ENCODE results near the gene TMEM126B.
"Not testable (repeated sequence)": the region's sequence is repeated elsewhere in the genome, so short reads cannot be mapped to it uniquely, and the experiment has no call there.

TMEM126B gene

DNA sequence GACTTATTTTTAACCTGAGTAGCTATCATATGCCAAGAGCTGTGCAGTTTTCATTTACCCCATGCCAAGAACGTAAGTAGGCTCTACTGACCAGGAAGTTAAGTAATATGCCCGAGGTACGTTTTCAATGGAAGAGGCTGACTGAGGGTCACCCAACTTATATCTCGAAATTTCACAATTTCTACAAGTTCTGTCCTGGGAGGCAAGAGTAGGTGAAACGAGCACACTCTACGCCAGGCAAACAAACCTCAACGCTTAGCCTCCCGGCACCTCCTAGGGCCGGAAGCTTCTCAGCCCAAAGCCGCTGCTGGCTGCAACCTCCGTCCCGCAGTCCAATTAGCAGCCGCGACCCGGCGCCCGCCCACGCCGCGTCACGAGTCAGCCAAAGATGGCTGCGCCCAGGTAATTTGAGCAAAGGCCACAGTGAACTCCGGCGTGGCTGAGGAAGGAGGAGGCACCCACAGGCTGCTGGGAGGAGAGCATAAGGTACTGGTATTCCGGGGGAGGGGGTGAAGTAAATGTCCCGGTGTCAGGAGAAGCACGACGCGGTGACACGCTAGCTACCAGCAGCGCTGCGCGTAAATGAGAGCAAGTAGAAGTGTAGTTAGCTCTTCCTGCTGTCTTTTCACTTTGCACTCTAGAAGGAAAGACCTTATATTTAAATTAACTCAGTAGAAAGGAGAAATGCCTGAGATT, 19.4 kb downstream of the TMEM126B start, which contains the start of gene TMEM126A:
TMEM126A (plus strand) TSS at position 364 of the 696 bp plus-strand sequence. CDS start 2,289 bp downstream, outside the sequence.
- Histone ChIP-seq H3K9ac (ENCODE audit: low read length in 2 of 2) (peak within 1 kb of the TSS; percentile 66 to 93), H3K4me1 (ENCODE audit: control insufficient read depth, insufficient read depth, low read length) (peaks cover 7% of the 10 kb centered on the region), H3K27ac (ENCODE audit: low read length) (peak within 1 kb of the TSS; percentile 76)

DNA sequence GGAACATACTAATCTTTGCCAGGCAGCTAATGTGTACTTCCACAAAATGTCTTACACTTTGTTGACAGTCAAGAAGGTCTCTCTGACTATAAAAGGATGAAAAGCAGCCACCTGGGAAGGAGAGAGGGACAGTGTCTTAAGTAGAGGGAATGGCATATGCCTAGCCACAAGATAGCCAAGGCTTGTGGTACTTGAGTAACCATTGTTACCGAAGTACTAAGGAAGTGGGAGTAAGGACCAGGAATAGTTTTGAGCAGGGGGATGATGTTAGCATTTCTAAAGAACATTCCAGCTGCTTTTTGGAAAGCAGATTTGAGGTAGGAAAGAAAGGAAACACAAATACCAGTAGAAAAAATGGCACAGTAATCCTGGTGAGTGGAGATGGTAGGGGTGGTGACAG, 22.7 kb downstream of the TMEM126B start:
- no peak overlapping the region for H3K4me3 ChIP-seq (ENCODE audit: low read length in 2 of 2)
- no peak overlapping the region for H3K27ac ChIP-seq (ENCODE audit: low read length)
- H3K27me3 ChIP-seq (ENCODE audit: control insufficient read depth in 1 of 2, insufficient read depth in 2 of 2, low read length in 2 of 2), result no peaks in the 10 kb centered on the region
- H3K36me3 ChIP-seq (ENCODE audit: control insufficient read depth in 2 of 2, insufficient read depth in 2 of 2, low read length in 2 of 2), result peaks cover 3% of the 10 kb centered on the region in 2 donors
- no peak overlapping the region for H3K9ac ChIP-seq (ENCODE audit: low read length in 2 of 2)
- peaks cover 7% of the 10 kb centered on the region for H3K4me1 ChIP-seq (ENCODE audit: control insufficient read depth, insufficient read depth, low read length)
- H3K9me3 ChIP-seq (ENCODE audit: control insufficient read depth in 2 of 2, low read length in 2 of 2), result no peaks in the 10 kb centered on the region

More for the DNA sequence above, 19.4 kb downstream of the TMEM126B start, which contains the start of gene TMEM126A:
- Histone ChIP-seq H3K27me3 (ENCODE audit: control insufficient read depth in 1 of 2, insufficient read depth in 2 of 2, low read length in 2 of 2) (no peaks in the 10 kb centered on the region), H3K9me3 (ENCODE audit: control insufficient read depth in 2 of 2, low read length in 2 of 2) (no peaks in the 10 kb centered on the region), H3K36me3 (ENCODE audit: control insufficient read depth in 2 of 2, insufficient read depth in 2 of 2, low read length in 2 of 2) (no peaks in the 10 kb centered on the region), H3K4me3 (ENCODE audit: low read length in 2 of 2) (peak within 1 kb of the TSS; percentile 88 to 92)

DNA sequence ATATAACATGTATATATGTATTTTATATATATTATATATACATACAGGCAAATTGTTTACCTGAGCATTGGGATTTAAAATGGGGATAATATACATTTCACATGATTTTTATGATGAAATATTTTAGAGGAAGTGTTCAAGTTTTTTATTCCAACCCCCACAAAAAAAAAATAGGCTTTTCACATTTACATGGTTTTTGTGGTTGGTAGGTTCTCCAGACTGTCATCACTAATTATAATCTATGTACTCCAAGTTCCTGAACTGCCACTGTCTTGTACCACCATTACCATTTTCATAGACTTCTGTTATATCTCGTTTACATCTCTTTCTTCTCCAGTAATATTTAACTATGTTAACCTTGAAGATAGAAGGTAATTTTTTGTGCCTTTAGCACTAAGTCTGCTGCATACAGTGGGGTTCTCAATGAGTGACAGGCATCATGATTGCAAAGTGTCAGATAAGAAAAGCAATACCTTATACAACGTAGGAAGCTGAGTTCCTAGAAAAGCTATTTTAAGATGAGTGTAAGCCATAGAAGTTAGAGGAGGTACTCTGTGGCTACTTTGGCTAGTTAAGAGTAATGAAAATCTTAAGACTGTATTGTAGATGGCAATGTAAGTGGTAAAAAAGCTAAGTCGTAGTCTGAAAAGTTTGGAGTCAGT, 24.5 kb downstream of the TMEM126B start:
- no peaks in the 10 kb centered on the region for H3K27me3 ChIP-seq (ENCODE audit: control insufficient read depth in 1 of 2, insufficient read depth in 2 of 2, low read length in 2 of 2)
- no peak overlapping the region for H3K27ac ChIP-seq (ENCODE audit: low read length)
- H3K4me1 ChIP-seq (ENCODE audit: control insufficient read depth, insufficient read depth, low read length), result peaks cover 7% of the 10 kb centered on the region
- H3K9ac ChIP-seq (ENCODE audit: low read length in 2 of 2), result no peak overlapping the region
- no peak overlapping the region for H3K4me3 ChIP-seq (ENCODE audit: low read length in 2 of 2)
- H3K36me3 ChIP-seq (ENCODE audit: control insufficient read depth in 2 of 2, insufficient read depth in 2 of 2, low read length in 2 of 2), result peaks cover 3 to 13% of the 10 kb centered on the region in 2 donors
- H3K9me3 ChIP-seq (ENCODE audit: control insufficient read depth in 2 of 2, low read length in 2 of 2), result no peaks in the 10 kb centered on the region

DNA sequence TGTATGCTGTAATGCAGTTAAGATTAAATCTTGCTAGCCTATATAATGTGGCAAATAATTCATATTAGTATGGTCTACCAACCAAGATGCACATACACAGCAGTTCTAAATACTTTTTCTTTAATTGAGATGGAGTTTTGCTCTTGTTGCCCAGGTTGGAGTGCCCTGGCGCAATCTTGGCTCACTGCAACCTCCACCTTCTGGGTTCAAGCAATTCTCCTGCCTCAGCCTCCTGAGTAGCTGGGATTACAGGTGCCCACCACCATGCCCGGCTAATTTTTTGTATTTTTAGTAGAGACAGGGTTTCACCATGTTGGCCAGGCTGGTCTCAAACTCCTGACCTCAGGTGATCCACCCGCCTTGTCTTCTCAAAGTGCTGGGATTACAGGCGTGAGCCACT, 25.9 kb downstream of the TMEM126B start:
- peaks cover 3 to 13% of the 10 kb centered on the region in 2 donors for H3K36me3 ChIP-seq (ENCODE audit: control insufficient read depth in 2 of 2, insufficient read depth in 2 of 2, low read length in 2 of 2)
- not testable (repeated sequence) for H3K9me3 ChIP-seq (ENCODE audit: control insufficient read depth in 2 of 2, low read length in 2 of 2)

DNA sequence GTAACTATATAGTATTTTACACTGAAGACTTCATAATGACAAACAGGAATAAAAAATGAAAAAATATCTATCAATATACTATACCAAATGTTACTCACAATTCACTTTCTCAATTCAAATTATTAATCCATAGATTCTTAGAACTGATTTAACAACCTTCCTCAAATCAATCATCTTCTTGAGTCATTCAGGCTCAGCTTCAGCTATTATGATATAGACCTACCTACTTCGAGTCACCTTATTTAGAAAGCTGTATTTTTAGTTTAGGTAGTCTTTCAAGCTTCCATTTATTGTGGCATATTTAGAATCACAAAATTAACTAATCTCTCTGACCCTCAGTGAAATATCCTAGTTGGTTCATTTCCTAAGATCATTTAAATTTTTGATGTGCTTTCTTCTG, 28.4 kb downstream of the TMEM126B start:
- Histone ChIP-seq H3K27ac (ENCODE audit: low read length) (no peak overlapping the region), H3K36me3 (ENCODE audit: control insufficient read depth in 2 of 2, insufficient read depth in 2 of 2, low read length in 2 of 2) (peaks cover 3 to 18% of the 10 kb centered on the region in 2 donors), H3K9ac (ENCODE audit: low read length in 2 of 2) (no peak overlapping the region), H3K9me3 (ENCODE audit: control insufficient read depth in 2 of 2, low read length in 2 of 2) (no peaks in the 10 kb centered on the region), H3K4me1 (ENCODE audit: control insufficient read depth, insufficient read depth, low read length) (peaks cover 5% of the 10 kb centered on the region), H3K27me3 (ENCODE audit: control insufficient read depth in 1 of 2, insufficient read depth in 2 of 2, low read length in 2 of 2) (no peaks in the 10 kb centered on the region), H3K4me3 (ENCODE audit: low read length in 2 of 2) (no peak overlapping the region)

More for the DNA sequence above, 25.9 kb downstream of the TMEM126B start:
- H3K4me1 ChIP-seq (ENCODE audit: control insufficient read depth, insufficient read depth, low read length); H3K9ac ChIP-seq (ENCODE audit: low read length in 2 of 2); H3K27me3 ChIP-seq (ENCODE audit: control insufficient read depth in 1 of 2, insufficient read depth in 2 of 2, low read length in 2 of 2); H3K27ac ChIP-seq (ENCODE audit: low read length); H3K4me3 ChIP-seq (ENCODE audit: low read length in 2 of 2): not testable (repeated sequence)

DNA sequence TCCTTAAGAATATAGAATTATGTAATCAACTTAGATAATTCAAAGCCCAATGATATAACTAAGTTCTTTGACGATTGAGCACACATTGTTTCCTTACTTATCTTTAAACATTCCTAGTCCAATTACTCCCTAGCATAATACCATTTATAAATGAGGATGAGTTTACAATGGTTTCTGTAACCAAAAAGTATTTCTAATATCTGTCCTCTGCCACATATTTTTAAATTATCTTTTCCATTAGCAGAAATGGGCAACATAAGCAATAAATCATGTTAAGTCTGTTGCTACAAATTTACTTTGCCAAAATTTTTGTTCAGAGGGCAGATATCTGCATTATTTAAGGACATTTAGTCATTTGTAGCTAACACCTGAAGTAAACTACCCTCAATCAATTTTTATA, 29.8 kb downstream of the TMEM126B start:
- Histone ChIP-seq H3K4me3 (ENCODE audit: low read length in 2 of 2) (no peak overlapping the region), H3K4me1 (ENCODE audit: control insufficient read depth, insufficient read depth, low read length) (peaks cover 5% of the 10 kb centered on the region), H3K27ac (ENCODE audit: low read length) (no peak overlapping the region), H3K27me3 (ENCODE audit: control insufficient read depth in 1 of 2, insufficient read depth in 2 of 2, low read length in 2 of 2) (no peaks in the 10 kb centered on the region), H3K36me3 (ENCODE audit: control insufficient read depth in 2 of 2, insufficient read depth in 2 of 2, low read length in 2 of 2) (peaks cover 3 to 18% of the 10 kb centered on the region in 2 donors), H3K9ac (ENCODE audit: low read length in 2 of 2) (no peak overlapping the region), H3K9me3 (ENCODE audit: control insufficient read depth in 2 of 2, low read length in 2 of 2) (no peaks in the 10 kb centered on the region)

DNA sequence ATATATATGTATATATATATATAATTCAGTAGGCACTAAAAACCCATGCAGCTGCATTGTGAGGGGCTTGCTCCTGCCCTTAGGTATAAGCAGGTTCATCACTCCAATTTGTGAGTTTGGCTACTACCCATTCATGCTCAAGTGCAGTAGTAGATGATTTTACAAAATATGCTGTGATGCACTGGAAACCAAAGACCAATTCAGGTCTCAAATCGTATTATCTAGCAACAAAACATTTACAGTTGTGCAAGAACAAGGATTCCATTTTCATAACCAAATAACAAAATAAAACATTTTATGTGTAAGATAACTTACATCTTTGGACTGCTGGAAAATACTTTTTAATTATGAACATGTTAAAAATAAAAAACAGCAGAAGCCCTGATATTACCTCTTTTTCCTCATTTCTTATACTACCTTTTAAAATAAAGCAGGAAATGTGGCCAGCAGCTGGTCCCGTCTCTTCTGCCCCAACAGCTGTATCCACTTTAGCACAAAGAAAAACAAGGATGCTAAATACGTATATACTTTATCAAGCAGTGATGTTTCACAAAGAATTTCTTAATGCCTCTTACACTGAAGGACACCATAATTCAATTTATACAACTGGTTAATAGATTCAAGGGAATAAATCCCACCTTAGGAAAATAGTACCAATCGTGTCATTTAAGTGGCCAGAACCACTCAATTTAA, 33.7 kb downstream of the TMEM126B start:
- H3K9ac ChIP-seq (ENCODE audit: low read length in 2 of 2), result peak overlapping the region in 1 of 2 donors; percentile 51
- H3K9me3 ChIP-seq (ENCODE audit: control insufficient read depth in 2 of 2, low read length in 2 of 2), result no peaks in the 10 kb centered on the region
- H3K27me3 ChIP-seq (ENCODE audit: control insufficient read depth in 1 of 2, insufficient read depth in 2 of 2, low read length in 2 of 2), result no peaks in the 10 kb centered on the region
- H3K36me3 ChIP-seq (ENCODE audit: control insufficient read depth in 2 of 2, insufficient read depth in 2 of 2, low read length in 2 of 2), result peaks cover 0 to 7% of the 10 kb centered on the region in 2 donors
- no peak overlapping the region for H3K27ac ChIP-seq (ENCODE audit: low read length)
- H3K4me3 ChIP-seq (ENCODE audit: low read length in 2 of 2), result peak overlapping the region; percentile 18 to 92
- H3K4me1 ChIP-seq (ENCODE audit: control insufficient read depth, insufficient read depth, low read length), result peaks cover 5% of the 10 kb centered on the region

DNA sequence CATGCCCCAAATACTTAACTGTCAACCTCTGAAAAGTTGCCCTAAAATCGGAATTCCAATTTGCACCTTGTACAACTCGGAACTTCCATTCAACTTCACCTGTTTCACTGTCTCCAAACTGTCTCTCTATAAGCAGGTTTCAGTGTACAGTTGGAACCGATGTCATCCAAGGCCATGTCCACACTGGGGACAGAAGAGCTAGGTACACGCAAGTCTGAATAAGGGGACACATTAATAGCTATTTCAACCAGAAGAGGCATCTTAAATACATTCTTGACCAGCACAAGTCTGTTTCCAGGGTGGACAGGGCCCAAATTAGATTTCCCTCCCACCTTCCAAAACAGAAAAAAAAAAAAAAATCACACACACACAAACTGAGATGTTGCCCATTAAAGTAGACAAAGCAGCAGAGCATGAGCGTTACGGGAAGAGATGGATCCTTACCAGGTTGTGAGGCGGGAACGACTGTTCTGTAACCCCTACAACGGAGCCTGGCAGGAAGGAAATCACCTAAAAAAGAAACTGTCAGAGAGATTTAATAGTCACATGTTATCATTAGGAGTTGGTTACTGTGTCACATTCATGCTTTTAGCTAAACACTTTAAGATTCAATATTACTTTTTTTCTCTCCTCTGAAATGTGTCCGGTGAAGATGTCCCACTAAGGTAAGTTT, 34.8 kb downstream of the TMEM126B start:
- Histone ChIP-seq H3K9me3 (ENCODE audit: control insufficient read depth in 2 of 2, low read length in 2 of 2) (no peaks in the 10 kb centered on the region), H3K4me1 (ENCODE audit: control insufficient read depth, insufficient read depth, low read length) (peaks cover 5% of the 10 kb centered on the region), H3K36me3 (ENCODE audit: control insufficient read depth in 2 of 2, insufficient read depth in 2 of 2, low read length in 2 of 2) (peaks cover 0 to 5% of the 10 kb centered on the region in 2 donors), H3K27me3 (ENCODE audit: control insufficient read depth in 1 of 2, insufficient read depth in 2 of 2, low read length in 2 of 2) (no peaks in the 10 kb centered on the region), H3K9ac (ENCODE audit: low read length in 2 of 2) (peak overlapping the region; percentile 97 to 98), H3K4me3 (ENCODE audit: low read length in 2 of 2) (peak overlapping the region; percentile 91 to 92), H3K27ac (ENCODE audit: low read length) (peak overlapping the region; percentile 96)

DNA sequence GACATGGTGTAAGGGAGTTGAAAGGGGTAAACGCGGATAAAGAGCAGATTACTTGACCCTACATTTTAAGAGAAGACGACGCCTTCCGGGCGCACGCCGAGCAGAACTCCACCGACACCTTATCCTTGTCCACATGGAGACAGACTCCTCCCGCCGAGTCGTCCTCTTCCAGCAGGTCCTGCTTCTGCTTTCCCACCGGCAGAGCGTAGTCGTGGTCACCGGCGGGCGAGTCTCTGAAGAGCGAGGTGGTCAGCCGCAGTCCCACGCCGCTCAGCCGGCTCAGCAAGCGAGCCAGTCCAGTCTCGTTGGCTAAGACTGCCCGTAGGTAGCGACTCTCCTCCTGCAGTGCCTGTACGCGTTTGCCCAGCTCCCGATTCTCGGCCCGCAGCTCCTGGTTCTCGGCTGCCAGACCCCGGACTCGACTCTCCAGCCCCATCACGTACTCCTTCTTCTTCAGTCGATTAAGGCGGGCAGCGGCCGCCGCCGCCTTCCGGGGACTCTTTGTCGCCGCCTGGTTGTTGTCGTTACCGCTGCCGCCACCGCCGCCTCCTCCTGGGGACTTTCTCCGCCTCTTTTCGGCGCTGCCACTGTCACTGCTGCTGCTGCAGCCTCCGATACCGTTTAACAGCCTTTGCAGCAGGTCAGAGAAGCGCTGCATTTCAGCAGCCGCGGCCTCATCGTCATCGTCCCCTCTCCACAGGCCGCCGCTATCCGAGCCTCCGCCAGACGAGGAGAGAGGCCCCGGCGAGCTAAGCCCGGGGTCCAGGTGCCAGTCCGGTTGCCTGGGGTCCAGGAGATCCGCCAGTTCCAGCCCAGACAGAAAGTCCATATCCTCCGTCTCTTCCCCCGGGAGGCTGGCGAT, 35.6 kb downstream of the TMEM126B start:
- Histone ChIP-seq H3K4me1 (ENCODE audit: control insufficient read depth, insufficient read depth, low read length) (peaks cover 5% of the 10 kb centered on the region), H3K9me3 (ENCODE audit: control insufficient read depth in 2 of 2, low read length in 2 of 2) (no peaks in the 10 kb centered on the region), H3K27me3 (ENCODE audit: control insufficient read depth in 1 of 2, insufficient read depth in 2 of 2, low read length in 2 of 2) (no peaks in the 10 kb centered on the region), H3K36me3 (ENCODE audit: control insufficient read depth in 2 of 2, insufficient read depth in 2 of 2, low read length in 2 of 2) (peaks cover 0 to 5% of the 10 kb centered on the region in 2 donors), H3K9ac (ENCODE audit: low read length in 2 of 2) (peak overlapping the region; percentile 97 to 98), H3K4me3 (ENCODE audit: low read length in 2 of 2) (peak overlapping the region; percentile 91 to 92), H3K27ac (ENCODE audit: low read length) (peak overlapping the region; percentile 96)
